Memory B cell (primary cell): ENCODE data around the gene SLC26A9.

Experiments used
- ATAC-seq: fragments of 150-1000 bp; cut with Tn5 transposase; 2 replicates; pipeline ENCODE4 v1.10.0; 2021; ENCODE audit warnings: low read depth, mild to moderate bottlenecking, moderate library complexity
- DNase-seq, 2 donors: peaks; one replicate each; pipeline ENCODE4 v3.0.0; 2022; ENCODE audit warnings: low spot score in 2 of 2
- H3K27ac Mint-ChIP-seq: one replicate; pipeline ENCODE4 v1.8.0; 2022; ENCODE audit warnings: mild to moderate bottlenecking, moderate library complexity, mixed read lengths
- H3K27me3 Mint-ChIP-seq: one replicate; pipeline ENCODE4 v1.8.0; 2022; ENCODE audit warnings: mixed read lengths
- H3K36me3 Mint-ChIP-seq: one replicate; pipeline ENCODE4 v1.8.0; 2022; ENCODE audit warnings: mild to moderate bottlenecking, mixed read lengths
- H3K4me1 Mint-ChIP-seq: one replicate; pipeline ENCODE4 v1.8.0; 2022; ENCODE audit warnings: mixed read lengths
- H3K4me3 Mint-ChIP-seq: one replicate; pipeline ENCODE4 v1.8.0; 2022; ENCODE audit warnings: mild to moderate bottlenecking, moderate library complexity, mixed read lengths
- H3K9me3 Mint-ChIP-seq: one replicate; pipeline ENCODE4 v1.8.0; 2022; ENCODE audit warnings: mixed read lengths

SLC26A9 gene

DNA sequence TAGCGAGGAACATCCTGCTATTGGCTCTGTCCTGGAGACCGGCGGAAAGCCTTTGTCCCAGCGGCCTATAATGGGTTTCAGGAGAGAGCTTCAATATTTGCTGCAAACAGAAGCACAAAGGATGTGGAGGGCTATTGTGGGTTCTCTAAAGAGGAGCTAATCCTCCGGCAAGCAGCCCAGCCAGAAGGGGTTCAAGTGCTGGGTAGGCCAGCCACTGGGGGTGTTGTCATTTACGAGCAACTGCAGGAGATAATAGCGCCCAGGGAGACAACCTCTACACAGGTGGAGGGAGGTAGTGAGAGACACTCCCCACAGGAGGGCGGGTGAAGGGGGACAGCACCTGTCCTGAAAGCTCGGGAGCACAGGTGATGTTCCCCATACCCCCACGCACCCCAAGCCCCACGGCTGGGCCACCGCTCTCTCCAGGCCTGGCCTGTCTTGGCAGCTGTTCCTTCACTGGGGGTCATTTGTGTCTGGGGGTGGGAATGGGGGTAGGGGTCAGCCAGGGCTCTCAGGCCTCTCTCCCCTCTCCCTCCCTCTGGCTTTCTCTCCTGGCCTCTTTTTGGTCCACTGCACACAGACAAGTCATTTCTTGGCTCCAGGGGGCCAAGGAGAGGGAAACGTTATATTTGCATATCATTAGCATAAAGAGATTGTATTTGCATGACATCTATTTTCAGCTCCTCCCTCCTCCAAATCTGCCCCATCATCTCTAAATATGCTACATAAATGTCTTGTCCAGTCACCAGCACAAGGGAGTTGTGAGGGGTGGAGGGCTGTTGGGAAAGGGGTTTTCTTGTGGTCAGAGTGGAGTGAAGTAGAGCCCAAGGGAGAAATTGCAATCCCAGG is 22.0 kb upstream of the SLC26A9 start:
- Mint-ChIP-seq H3K4me1 (no peaks in the 10 kb centered on the region), H3K9me3 (no peaks in the 10 kb centered on the region), H3K4me3 (no peak overlapping the region), H3K27me3 (peaks cover 4% of the 10 kb centered on the region), H3K27ac (peak overlapping the region; percentile 26), H3K36me3 (no peaks in the 10 kb centered on the region)
- no peak for DNase-seq
- no peak for ATAC-seq

- H3K27ac Mint-ChIP-seq, result no peak overlapping the region
Observed at GRCh38 chr1:205963352-205964155, 20.3 kb upstream of the SLC26A9 start.

GRCh38 chr1:205962821-205963221 is 19.6 kb upstream of the SLC26A9 start:
- H3K9me3 Mint-ChIP-seq, result no peaks in the 10 kb centered on the region
- H3K27me3 Mint-ChIP-seq, result peaks cover 8% of the 10 kb centered on the region
- H3K4me1 Mint-ChIP-seq, result no peaks in the 10 kb centered on the region
- no peak for DNase-seq
- no peak for ATAC-seq
- no peak overlapping the region for H3K27ac Mint-ChIP-seq
- no peak overlapping the region for H3K4me3 Mint-ChIP-seq
- no peaks in the 10 kb centered on the region for H3K36me3 Mint-ChIP-seq

More at GRCh38 chr1:205963352-205964155, 20.3 kb upstream of the SLC26A9 start:
- Mint-ChIP-seq H3K27me3 (peaks cover 8% of the 10 kb centered on the region), H3K4me1 (no peaks in the 10 kb centered on the region), H3K4me3 (no peak overlapping the region), H3K9me3 (no peaks in the 10 kb centered on the region), H3K36me3 (no peaks in the 10 kb centered on the region)
- no peak for DNase-seq
- ATAC-seq, result no peak

- ATAC-seq, result no peak
- H3K4me3 Mint-ChIP-seq, result no peak overlapping the region
- no peak overlapping the region for H3K27ac Mint-ChIP-seq
- no peaks in the 10 kb centered on the region for H3K9me3 Mint-ChIP-seq
- no peaks in the 10 kb centered on the region for H3K4me1 Mint-ChIP-seq
- H3K27me3 Mint-ChIP-seq, result peaks cover 8% of the 10 kb centered on the region
- H3K36me3 Mint-ChIP-seq, result no peaks in the 10 kb centered on the region
- no peak for DNase-seq
Observed at GRCh38 chr1:205961991-205962820, 18.9 kb upstream of the SLC26A9 start.

DNA sequence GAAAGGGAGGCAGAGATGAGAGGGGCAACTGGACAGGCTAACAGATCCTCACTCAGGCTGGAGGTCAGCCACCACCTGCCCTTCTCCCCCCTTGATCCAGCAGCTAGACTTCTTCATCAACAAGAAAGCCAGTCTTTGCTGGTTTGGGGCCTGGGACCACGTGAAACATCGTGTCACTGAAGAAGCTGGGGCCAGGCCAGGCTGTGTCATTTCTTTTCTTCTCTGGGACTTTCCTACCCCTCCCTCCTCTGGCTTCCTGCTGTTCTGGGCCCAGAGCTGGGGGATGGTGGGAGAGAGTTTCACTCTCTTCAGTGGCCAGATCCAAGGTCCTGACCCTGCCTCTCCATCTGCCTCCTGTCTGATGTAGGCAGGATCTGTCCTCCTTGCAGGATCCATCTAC is 18.1 kb upstream of the SLC26A9 start:
- no peak overlapping the region for H3K27ac Mint-ChIP-seq
- DNase-seq, result no peak

GRCh38 chr1:205959789-205960188 is 16.5 kb upstream of the SLC26A9 start:
- no peaks in the 10 kb centered on the region for H3K4me1 Mint-ChIP-seq
- H3K27me3 Mint-ChIP-seq, result peaks cover 13% of the 10 kb centered on the region
- H3K9me3 Mint-ChIP-seq, result no peaks in the 10 kb centered on the region
- H3K4me3 Mint-ChIP-seq, result no peak overlapping the region
- no peaks in the 10 kb centered on the region for H3K36me3 Mint-ChIP-seq
- no peak overlapping the region for H3K27ac Mint-ChIP-seq
- ATAC-seq (no peak), DNase-seq (no peak)

More for the DNA sequence above, 18.1 kb upstream of the SLC26A9 start:
- no peaks in the 10 kb centered on the region for H3K9me3 Mint-ChIP-seq
- H3K4me1 Mint-ChIP-seq, result no peaks in the 10 kb centered on the region
- no peaks in the 10 kb centered on the region for H3K36me3 Mint-ChIP-seq
- peaks cover 11% of the 10 kb centered on the region for H3K27me3 Mint-ChIP-seq
- no peak overlapping the region for H3K4me3 Mint-ChIP-seq
- ATAC-seq, result no peak

DNA sequence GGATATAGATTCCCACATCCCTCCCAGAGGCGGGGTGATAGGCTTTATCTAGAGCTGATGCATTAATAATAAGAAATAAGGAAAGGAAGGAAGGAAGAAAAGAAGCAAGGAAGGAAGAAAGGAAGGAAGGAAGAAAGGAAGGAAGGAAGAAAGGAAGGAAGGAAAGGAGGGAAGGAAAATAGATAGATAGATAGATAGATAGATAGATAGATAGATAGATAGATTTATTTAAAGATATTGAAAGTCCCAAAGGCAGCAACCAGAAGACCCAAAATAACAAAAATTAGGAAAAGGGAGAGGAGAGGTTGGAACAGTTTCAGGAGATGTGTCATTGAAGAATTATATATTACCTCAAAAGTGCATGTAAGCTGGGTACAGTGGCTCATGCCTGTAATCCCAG is 12.2 kb upstream of the SLC26A9 start:
- peaks cover 10% of the 10 kb centered on the region for H3K27me3 Mint-ChIP-seq

DNA sequence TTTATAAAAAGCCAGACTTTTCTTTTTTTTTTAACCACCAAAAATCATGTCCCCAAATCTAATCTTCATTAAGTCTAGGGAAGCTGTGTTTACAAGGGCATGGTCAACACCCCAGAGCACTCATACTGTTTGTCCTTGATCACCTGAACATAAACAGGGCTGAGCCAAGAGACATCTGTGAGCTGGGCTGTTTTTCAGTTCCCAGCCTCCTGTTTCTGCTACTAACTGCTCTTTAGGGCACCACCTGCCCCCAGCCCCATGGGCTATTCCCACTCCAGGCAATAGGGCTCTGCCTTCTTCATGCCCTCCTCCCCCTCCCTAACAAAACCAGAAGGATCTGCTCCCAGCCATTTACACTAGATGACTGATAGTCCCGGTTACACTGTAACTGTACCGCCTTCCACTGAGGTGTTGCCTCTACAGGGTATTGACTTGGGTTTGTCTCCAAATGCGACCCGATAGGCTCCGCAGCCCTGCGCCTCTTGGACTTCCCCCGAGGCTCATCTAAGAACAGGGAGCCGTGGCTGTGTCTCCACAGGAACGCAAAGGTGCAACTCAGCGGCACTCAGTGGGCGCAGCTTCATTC is 11.7 kb upstream of the SLC26A9 start:
- Mint-ChIP-seq H3K9me3 (no peaks in the 10 kb centered on the region), H3K4me3 (no peak overlapping the region), H3K27ac (no peak overlapping the region), H3K36me3 (no peaks in the 10 kb centered on the region), H3K4me1 (no peaks in the 10 kb centered on the region), H3K27me3 (peaks cover 8% of the 10 kb centered on the region)
- DNase-seq (no peak), ATAC-seq (no peak)

More for the DNA sequence above, 12.2 kb upstream of the SLC26A9 start:
- DNase-seq, result no peak
- Mint-ChIP-seq H3K4me3 (no peak overlapping the region), H3K4me1 (no peaks in the 10 kb centered on the region), H3K9me3 (no peaks in the 10 kb centered on the region), H3K27ac (no peak overlapping the region), H3K36me3 (no peaks in the 10 kb centered on the region)
- no peak for ATAC-seq

GRCh38 chr1:205951746-205952145 is 8.5 kb upstream of the SLC26A9 start:
- H3K4me3 Mint-ChIP-seq, result no peak overlapping the region
- H3K27ac Mint-ChIP-seq, result no peak overlapping the region
- no peaks in the 10 kb centered on the region for H3K36me3 Mint-ChIP-seq
- ATAC-seq, result no peak
- no peak for DNase-seq
- H3K4me1 Mint-ChIP-seq, result peaks cover 3% of the 10 kb centered on the region
- H3K27me3 Mint-ChIP-seq, result peaks cover 2% of the 10 kb centered on the region
- no peaks in the 10 kb centered on the region for H3K9me3 Mint-ChIP-seq

DNA sequence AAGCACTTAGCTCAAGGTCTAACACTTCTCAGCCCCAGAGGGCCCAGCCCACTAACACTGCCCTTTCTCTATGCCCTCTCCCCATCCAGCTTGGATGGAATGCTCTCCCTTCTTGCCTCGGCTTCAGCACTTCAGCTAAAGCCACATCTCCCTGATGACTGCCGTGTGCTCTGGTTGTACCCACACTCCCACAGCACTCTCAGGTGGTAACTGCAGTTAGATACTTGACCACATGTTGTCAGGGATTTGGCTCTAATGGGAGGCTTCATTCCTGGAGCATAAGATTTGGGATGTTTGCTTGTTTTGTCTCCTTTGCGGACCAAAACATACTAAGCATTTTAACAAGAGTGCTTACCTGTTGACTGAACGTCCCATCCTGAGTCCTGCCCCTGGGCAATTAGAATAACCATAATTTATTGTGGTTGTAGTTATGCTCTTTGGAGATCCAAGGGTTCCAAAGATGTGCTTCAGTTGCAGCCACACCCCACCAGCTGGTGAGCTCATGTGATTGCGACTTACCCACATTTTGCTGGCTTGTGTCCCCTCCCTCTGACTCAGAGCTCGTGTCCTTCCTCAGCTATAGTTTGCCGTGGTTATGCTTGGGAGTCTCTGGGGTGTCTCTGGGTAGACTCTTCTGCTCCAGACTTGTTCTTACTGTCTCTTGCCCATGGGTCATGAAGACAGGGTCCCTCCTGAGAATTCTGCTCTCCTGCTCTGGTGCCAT is 7.7 kb upstream of the SLC26A9 start:
- Mint-ChIP-seq H3K4me1 (peaks cover 3% of the 10 kb centered on the region), H3K36me3 (no peaks in the 10 kb centered on the region), H3K9me3 (no peaks in the 10 kb centered on the region), H3K27me3 (peaks cover 2% of the 10 kb centered on the region), H3K27ac (no peak overlapping the region), H3K4me3 (no peak overlapping the region)
- DNase-seq (no peak), ATAC-seq (no peak)

- Mint-ChIP-seq H3K9me3 (no peaks in the 10 kb centered on the region), H3K27me3 (peaks cover 2% of the 10 kb centered on the region)
Observed at GRCh38 chr1:205950280-205950679, 7.0 kb upstream of the SLC26A9 start.

DNA sequence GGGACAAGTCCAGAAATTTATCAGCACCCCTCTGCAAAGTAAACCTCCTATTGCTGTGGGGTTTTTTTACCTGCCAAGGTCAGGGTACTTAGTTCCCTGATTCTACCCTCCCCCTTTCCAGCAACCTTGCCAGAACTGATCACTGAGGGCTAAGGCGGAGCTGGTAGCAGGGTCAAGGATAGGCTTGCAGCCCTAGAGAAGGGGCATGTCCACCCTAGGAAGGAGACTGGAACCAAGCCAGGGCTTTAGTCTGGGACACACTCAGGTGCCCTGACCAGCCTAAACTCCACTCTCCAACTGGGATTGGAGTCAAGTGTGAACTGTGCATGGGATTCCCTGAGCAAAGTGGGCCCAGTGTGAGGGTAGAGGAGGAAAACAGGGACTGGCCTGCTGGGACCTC is 6.5 kb upstream of the SLC26A9 start:
- H3K4me1 Mint-ChIP-seq, result peaks cover 3% of the 10 kb centered on the region
- no peak overlapping the region for H3K27ac Mint-ChIP-seq
- no peaks in the 10 kb centered on the region for H3K36me3 Mint-ChIP-seq
- no peak overlapping the region for H3K4me3 Mint-ChIP-seq
- ATAC-seq, result no peak
- DNase-seq, result no peak
- no peaks in the 10 kb centered on the region for H3K9me3 Mint-ChIP-seq
- peaks cover 2% of the 10 kb centered on the region for H3K27me3 Mint-ChIP-seq

More at GRCh38 chr1:205950280-205950679, 7.0 kb upstream of the SLC26A9 start:
- no peak overlapping the region for H3K27ac Mint-ChIP-seq
- ATAC-seq (no peak), DNase-seq (no peak)
- H3K36me3 Mint-ChIP-seq, result no peaks in the 10 kb centered on the region
- no peak overlapping the region for H3K4me3 Mint-ChIP-seq
- H3K4me1 Mint-ChIP-seq, result peaks cover 3% of the 10 kb centered on the region

DNA sequence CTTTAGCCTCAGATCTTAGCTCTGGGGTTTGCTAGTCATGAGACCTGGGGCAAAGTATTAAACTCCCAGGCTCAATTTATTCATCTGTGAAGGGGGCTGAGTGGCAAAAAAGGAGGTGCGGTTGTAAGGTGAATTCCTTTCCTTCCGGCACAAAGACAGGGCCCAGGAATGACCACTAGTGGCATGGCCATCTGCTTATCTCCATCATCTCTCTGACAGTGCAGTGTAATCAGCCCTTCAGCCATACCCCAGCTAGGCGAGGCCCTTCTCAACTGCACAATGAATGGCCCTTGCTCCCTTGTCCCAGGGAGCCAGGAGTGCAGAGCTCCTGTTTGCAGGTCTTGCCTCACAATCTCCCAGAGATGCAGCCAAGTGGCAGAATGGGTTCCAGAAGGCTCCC is 5.6 kb upstream of the SLC26A9 start:
- DNase-seq, result no peak
- H3K36me3 Mint-ChIP-seq, result no peaks in the 10 kb centered on the region
- ATAC-seq, result no peak
- no peak overlapping the region for H3K27ac Mint-ChIP-seq
- peaks cover 3% of the 10 kb centered on the region for H3K4me1 Mint-ChIP-seq
- H3K9me3 Mint-ChIP-seq, result no peaks in the 10 kb centered on the region
- H3K27me3 Mint-ChIP-seq, result peaks cover 2% of the 10 kb centered on the region
- H3K4me3 Mint-ChIP-seq, result no peak overlapping the region
